ENCODE measurements around the gene ROBO1.

- TF ChIP-seq EZH2 (IDR thresholded peaks at IDR 0.05) (no peak), POLR2AphosphoS5 (IDR thresholded peaks at IDR 0.05; ENCODE audit: borderline replicate concordance, low read depth, low read length) (no peak)
Measured at GRCh38 chr3:78879295-78879860, 888.4 kb downstream of the ROBO1 start.

Measured in SK-N-MC (cell line).